GM23248 (cell line): ENCODE measurements around the gene ANKRD35.

Source experiments
- EZH2 ChIP-seq: fragments of 200-600 bp; sonication (generic); IDR thresholded peaks from 2 replicates; pipeline ENCODE4 v1.6.1; 2018; ENCODE audit warnings: antibody characterized with exemption, mild to moderate bottlenecking; ENCODE audit not compliant: insufficient read depth, poor library complexity, severe bottlenecking
- EZH2phosphoT487 ChIP-seq: fragments of 200-600 bp; sonication (generic); IDR thresholded peaks from 2 replicates; pipeline ENCODE4 v1.6.1; 2018; ENCODE audit warnings: antibody characterized with exemption, moderate library complexity, mild to moderate bottlenecking, low read depth; ENCODE audit not compliant: insufficient read depth

GRCh38 chr1:145843031-145843430 lies 42.6 kb downstream of the ANKRD35 start:
- TF ChIP-seq EZH2phosphoT487 (no peak), EZH2 (no peak)
